ENCODE results near the gene GFER. TPM values are rescaled to one million over a fixed set of nuclear protein-coding genes. Genes with fewer than 3 reads are reported as not detected.

The GFER gene
- total RNA-seq, 1 experiment from 2014 or later = 57.3 TPM

- Histone ChIP-seq H3K9me3 (no peaks in the 10 kb centered on the region), H3K36me3 (ENCODE audit: control insufficient read depth, insufficient read depth, low read length) (no peaks in the 10 kb centered on the region; the same call in 1 of the 2 replicates), H3K27me3 (replicated peaks; ENCODE audit: control insufficient read depth, insufficient read depth, low read length) (no peaks in the 10 kb centered on the region), H3K4me3 (ENCODE audit: low read depth, low read length) (no peak overlapping the region), H3K4me1 (no peaks in the 10 kb centered on the region)
- no peaks in the 10 kb centered on the region for H3K9me3 Mint-ChIP-seq (ENCODE audit: unreplicated experiment)
- H3K27me3 Mint-ChIP-seq (ENCODE audit: insufficient read depth, unreplicated experiment) = no peaks in the 10 kb centered on the region
- CTCF ChIA-PET = no interaction called here
- intact Hi-C loops (cut with micrococcal nuclease; ENCODE audit: unreplicated experiment) = no loop called here
- H3K4me3 Mint-ChIP-seq (ENCODE audit: unreplicated experiment) = no peak overlapping the region
- H3K4me1 Mint-ChIP-seq (ENCODE audit: low read depth, unreplicated experiment) = peaks cover 9% of the 10 kb centered on the region
- BruUV-seq (replicated peaks) = no TSS peak
- POLR2A ChIA-PET = no interaction called here
- H3K27ac Mint-ChIP-seq (ENCODE audit: unreplicated experiment) = no peak overlapping the region
- DNase-seq = no peak
- TF ChIP-seq CTCF (IDR thresholded peaks at IDR 0.05; ENCODE audit: insufficient read depth in 1 of 2, low read depth in 1 of 2, low read length in 1 of 2, severe bottlenecking in 1 of 2, unreplicated experiment in 1 of 2) = no peak
- peaks cover 28% of the 10 kb centered on the region for H3K36me3 Mint-ChIP-seq (ENCODE audit: insufficient read depth, unreplicated experiment)
Observed at GRCh38 chr16:1976951-1977874, 6.8 kb upstream of the GFER start.

GRCh38 chr16:1977875-1978268 is 6.1 kb upstream of the GFER start:
- Histone ChIP-seq H3K9me3 (no peaks in the 10 kb centered on the region), H3K27me3 (replicated peaks; ENCODE audit: control insufficient read depth, insufficient read depth, low read length) (no peaks in the 10 kb centered on the region), H3K4me3 (ENCODE audit: low read depth, low read length) (no peak overlapping the region), H3K36me3 (ENCODE audit: control insufficient read depth, insufficient read depth, low read length) (no peaks in the 10 kb centered on the region; the same call in 1 of the 2 replicates), H3K4me1 (no peaks in the 10 kb centered on the region)
- no peak for TF ChIP-seq CTCF (IDR thresholded peaks at IDR 0.05; ENCODE audit: insufficient read depth in 1 of 2, low read depth in 1 of 2, low read length in 1 of 2, severe bottlenecking in 1 of 2, unreplicated experiment in 1 of 2)
- no peak for DNase-seq
- Mint-ChIP-seq H3K9me3 (ENCODE audit: unreplicated experiment) (no peaks in the 10 kb centered on the region), H3K4me3 (ENCODE audit: unreplicated experiment) (no peak overlapping the region), H3K27ac (ENCODE audit: unreplicated experiment) (no peak overlapping the region), H3K27me3 (ENCODE audit: insufficient read depth, unreplicated experiment) (no peaks in the 10 kb centered on the region), H3K4me1 (ENCODE audit: low read depth, unreplicated experiment) (peaks cover 6% of the 10 kb centered on the region), H3K36me3 (ENCODE audit: insufficient read depth, unreplicated experiment) (peaks cover 29% of the 10 kb centered on the region)
- BruUV-seq (replicated peaks) = no TSS peak
- ChIA-PET CTCF (no interaction called here), POLR2A (no interaction called here)
- intact Hi-C loops (cut with micrococcal nuclease; ENCODE audit: unreplicated experiment) = no loop called here

- Mint-ChIP-seq H3K27ac (ENCODE audit: unreplicated experiment) (no peak overlapping the region), H3K9me3 (ENCODE audit: unreplicated experiment) (no peaks in the 10 kb centered on the region), H3K4me3 (ENCODE audit: unreplicated experiment) (no peak overlapping the region), H3K27me3 (ENCODE audit: insufficient read depth, unreplicated experiment) (no peaks in the 10 kb centered on the region), H3K36me3 (ENCODE audit: insufficient read depth, unreplicated experiment) (peaks cover 36% of the 10 kb centered on the region), H3K4me1 (ENCODE audit: low read depth, unreplicated experiment) (peaks cover 7% of the 10 kb centered on the region)
- Histone ChIP-seq H3K9me3 (no peaks in the 10 kb centered on the region), H3K36me3 (ENCODE audit: control insufficient read depth, insufficient read depth, low read length) (no peaks in the 10 kb centered on the region; the same call in 1 of the 2 replicates), H3K4me3 (ENCODE audit: low read depth, low read length) (no peak overlapping the region), H3K4me1 (peaks cover 6% of the 10 kb centered on the region; the same call in 1 of the 2 replicates), H3K27me3 (replicated peaks; ENCODE audit: control insufficient read depth, insufficient read depth, low read length) (no peaks in the 10 kb centered on the region)
- ChIA-PET CTCF (no interaction called here), POLR2A (no interaction called here)
- intact Hi-C loops (cut with micrococcal nuclease; ENCODE audit: unreplicated experiment) = no loop called here
- no peak for TF ChIP-seq CTCF (IDR thresholded peaks at IDR 0.05; ENCODE audit: insufficient read depth in 1 of 2, low read depth in 1 of 2, low read length in 1 of 2, severe bottlenecking in 1 of 2, unreplicated experiment in 1 of 2)
- no TSS peak for BruUV-seq (replicated peaks)
- DNase-seq = no peak
Observed at GRCh38 chr16:1978476-1979120, 5.4 kb upstream of the GFER start.

Measured in Caco-2 (cell line).